Thoracic aorta (tissue), 2 donors: ENCODE measurements around the gene CACNA2D2. TPM values are rescaled to one million over a fixed set of nuclear protein-coding genes. Genes with fewer than 3 reads are reported as not detected.

Experiments used
- ATAC-seq: fragments of 150-250 bp; one replicate; pipeline ENCODE4 v1.8.0; 2017; ENCODE audit warnings: low read depth; ENCODE audit not compliant: insufficient number of reproducible peaks, low FRiP score
- DNase-seq: peaks from one replicate; pipeline ENCODE4 v3.0.0-alpha.2; 2020; ENCODE audit warnings: low spot score
- H3K27ac ChIP-seq, 2 donors: fragments of 200-600 bp; sonication (generic); 1 replicate in 1 of 2; 2 replicates in 1 of 2; pipeline ENCODE4 v1.5.1; 2016; ENCODE audit warnings: mild to moderate bottlenecking in 2 of 2, moderate library complexity in 2 of 2
- H3K27me3 ChIP-seq: fragments of 200-600 bp; sonication (generic); replicated peaks from 2 replicates; pipeline ENCODE4 v1.6.0; 2016; ENCODE audit warnings: mild to moderate bottlenecking; ENCODE audit not compliant: insufficient read depth
- H3K36me3 ChIP-seq: fragments of 200-600 bp; sonication (generic); one replicate; pipeline ENCODE4 v1.5.1; 2016
- H3K4me1 ChIP-seq, 2 donors: fragments of 200-600 bp; sonication (generic); 1 replicate in 1 of 2; 2 replicates in 1 of 2; pipeline versions ENCODE4 v1.5.1 to v1.6.0; 2016; ENCODE audit warnings: low read depth in 2 of 2, mild to moderate bottlenecking in 1 of 2; ENCODE audit not compliant: control insufficient read depth in 1 of 2
- H3K4me3 ChIP-seq: fragments of 200-600 bp; sonication (generic); 2 replicates; pipeline ENCODE4 v1.5.1; 2016; ENCODE audit warnings: mild to moderate bottlenecking
- H3K9me3 ChIP-seq: fragments of 200-600 bp; sonication (generic); 2 replicates; pipeline ENCODE4 v1.5.1; 2016
- total RNA-seq, 2 donors: library from RNA; depleted of rRNA; stranded (reverse); fragments of >200 nt; gene quantifications; one replicate each; pipeline versions ENCODE4 v1.1.0 to v1.2.3, GENCODE V29; 2016
- TF ChIP-seq, protein P1 (sequence below): fragments of 200-600 bp; sonication (generic); IDR thresholded peaks from one replicate; pipeline ENCODE4 v1.5.1; 2019; ENCODE audit warnings: antibody characterized with exemption

The CACNA2D2 gene
- total RNA-seq, 2 donors from 2014 or later: 2.3 to 4.2 TPM

DNA sequence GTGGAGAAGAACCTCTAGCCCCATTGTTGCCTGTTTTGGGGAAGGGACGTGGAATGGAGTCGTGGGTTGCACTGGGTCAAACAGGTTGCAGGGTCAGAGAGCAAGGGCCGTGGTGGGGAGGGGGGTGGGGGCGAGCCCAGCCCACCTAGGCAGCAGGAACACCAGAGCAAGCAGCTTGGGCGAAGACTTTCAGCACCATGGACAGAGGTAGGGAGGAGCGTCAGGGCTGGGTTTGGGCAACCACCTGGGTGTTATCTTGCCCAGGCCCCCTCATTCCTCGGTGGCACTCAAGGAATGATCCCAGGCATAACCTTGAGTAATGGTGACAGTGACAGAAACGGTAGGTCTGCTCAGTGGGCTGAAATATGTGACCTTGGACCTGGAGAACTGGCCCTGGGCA lies 98.2 kb downstream of the CACNA2D2 start:
- TF ChIP-seq, protein P1, sequence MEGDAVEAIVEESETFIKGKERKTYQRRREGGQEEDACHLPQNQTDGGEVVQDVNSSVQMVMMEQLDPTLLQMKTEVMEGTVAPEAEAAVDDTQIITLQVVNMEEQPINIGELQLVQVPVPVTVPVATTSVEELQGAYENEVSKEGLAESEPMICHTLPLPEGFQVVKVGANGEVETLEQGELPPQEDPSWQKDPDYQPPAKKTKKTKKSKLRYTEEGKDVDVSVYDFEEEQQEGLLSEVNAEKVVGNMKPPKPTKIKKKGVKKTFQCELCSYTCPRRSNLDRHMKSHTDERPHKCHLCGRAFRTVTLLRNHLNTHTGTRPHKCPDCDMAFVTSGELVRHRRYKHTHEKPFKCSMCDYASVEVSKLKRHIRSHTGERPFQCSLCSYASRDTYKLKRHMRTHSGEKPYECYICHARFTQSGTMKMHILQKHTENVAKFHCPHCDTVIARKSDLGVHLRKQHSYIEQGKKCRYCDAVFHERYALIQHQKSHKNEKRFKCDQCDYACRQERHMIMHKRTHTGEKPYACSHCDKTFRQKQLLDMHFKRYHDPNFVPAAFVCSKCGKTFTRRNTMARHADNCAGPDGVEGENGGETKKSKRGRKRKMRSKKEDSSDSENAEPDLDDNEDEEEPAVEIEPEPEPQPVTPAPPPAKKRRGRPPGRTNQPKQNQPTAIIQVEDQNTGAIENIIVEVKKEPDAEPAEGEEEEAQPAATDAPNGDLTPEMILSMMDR: no peak
- no peak overlapping the region for H3K4me3 ChIP-seq
- no peaks in the 10 kb centered on the region for H3K4me1 ChIP-seq
- H3K36me3 ChIP-seq: no peaks in the 10 kb centered on the region
- no peak overlapping the region for H3K27ac ChIP-seq
- no peaks in the 10 kb centered on the region for H3K9me3 ChIP-seq
- DNase-seq (no peak), ATAC-seq (no peak)
- H3K27me3 ChIP-seq: no peaks in the 10 kb centered on the region

DNA sequence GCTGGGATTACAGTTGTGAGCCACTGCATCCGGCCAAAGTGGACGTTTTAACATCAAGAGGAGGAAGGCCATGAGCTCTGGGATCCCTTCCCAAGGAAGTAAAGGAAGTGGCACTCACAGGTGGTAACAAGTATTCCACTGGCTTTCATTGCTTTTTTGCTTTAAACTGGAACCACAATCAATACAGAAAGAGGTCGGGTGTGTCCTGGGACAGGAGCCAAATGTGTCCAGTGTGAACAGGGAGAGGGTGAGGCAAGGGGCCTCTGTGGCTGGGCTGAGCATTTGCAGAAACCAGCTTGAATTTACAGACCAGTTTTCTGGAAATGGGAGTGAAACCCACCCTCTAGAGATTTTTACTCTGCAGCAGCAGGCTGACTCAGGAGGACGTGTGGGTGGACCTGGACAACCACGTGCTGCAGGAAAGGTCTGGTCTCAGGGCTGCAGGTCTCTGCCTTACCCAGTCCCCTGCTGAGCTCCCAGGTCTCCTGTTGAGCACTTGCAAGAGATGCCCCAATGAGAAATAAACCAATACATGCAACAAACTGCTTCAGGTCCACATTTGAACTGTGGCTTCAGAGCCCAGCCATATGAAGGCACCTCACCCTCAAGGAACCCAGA lies 101.3 kb downstream of the CACNA2D2 start:
- ATAC-seq: no peak
- H3K9me3 ChIP-seq: no peaks in the 10 kb centered on the region
- H3K27me3 ChIP-seq: no peaks in the 10 kb centered on the region
- no peak for DNase-seq
- TF ChIP-seq, protein P1: no peak
- H3K27ac ChIP-seq: no peak overlapping the region
- H3K36me3 ChIP-seq: no peaks in the 10 kb centered on the region
- no peak overlapping the region for H3K4me3 ChIP-seq
- H3K4me1 ChIP-seq: no peaks in the 10 kb centered on the region

DNA sequence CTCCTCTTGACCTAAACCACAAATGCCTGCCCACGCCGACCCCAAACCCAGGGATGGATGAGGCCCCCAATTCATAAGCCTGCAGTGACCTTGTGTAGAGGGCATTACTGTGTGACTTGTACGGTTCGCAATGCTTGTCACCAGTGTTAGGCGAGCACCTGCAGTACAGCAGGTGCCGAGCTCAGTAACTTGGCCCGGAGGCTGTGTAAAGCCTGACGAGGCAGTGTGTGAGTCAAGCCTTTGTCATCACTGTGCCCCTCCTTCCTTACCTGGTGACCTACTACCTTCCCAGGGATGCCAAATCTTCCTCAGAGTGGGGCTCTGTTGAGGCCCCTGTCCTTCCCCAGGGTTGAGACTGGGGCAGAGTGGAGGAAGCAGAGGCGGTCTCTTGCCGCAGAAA lies 106.9 kb downstream of the CACNA2D2 start:
- no peak overlapping the region for H3K27ac ChIP-seq
- H3K36me3 ChIP-seq: no peaks in the 10 kb centered on the region
- DNase-seq (no peak), ATAC-seq (no peak)
- no peaks in the 10 kb centered on the region for H3K27me3 ChIP-seq
- H3K4me3 ChIP-seq: no peak overlapping the region
- TF ChIP-seq, protein P1: no peak
- H3K9me3 ChIP-seq: no peaks in the 10 kb centered on the region
- peaks cover 0 to 15% of the 10 kb centered on the region in 2 donors for H3K4me1 ChIP-seq

DNA sequence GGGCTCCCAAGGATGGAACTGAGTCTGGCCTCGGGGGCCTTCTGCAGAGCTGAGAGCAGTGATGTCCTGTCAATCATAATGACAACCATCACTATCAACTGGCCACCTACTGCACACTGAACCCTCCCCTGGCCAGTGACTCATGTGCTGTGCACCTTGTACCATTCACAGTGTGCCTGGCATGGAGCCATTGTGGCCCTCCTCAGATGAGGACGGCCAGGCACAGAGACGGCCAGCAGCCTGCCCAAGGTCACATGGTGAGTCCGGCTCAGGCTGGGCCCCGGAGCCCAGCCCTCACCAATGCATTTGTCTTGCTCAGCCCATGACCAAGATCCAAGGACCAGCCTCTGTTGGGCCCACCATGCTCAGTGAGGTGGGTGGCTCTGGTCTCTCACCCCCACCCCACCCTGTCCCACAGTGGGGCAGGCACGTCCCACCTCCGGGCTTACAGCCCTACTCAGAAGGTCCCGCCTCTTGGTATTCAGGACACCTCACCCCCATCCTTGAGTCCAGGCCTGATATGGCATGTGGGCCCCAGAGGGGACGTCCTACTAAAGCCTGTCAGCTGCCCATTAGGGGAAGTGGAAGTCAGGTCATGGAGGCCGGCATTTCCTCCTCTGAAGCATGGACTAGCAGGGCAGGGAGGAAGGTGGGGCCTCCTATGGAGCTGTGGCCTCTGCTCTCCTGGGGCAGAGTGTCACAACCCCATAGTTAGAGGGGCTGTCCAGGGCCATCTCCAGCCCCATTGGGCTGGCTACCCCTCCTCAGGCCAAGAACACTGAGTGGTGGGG lies 108.2 kb downstream of the CACNA2D2 start:
- H3K9me3 ChIP-seq: no peaks in the 10 kb centered on the region
- no peak overlapping the region for H3K4me3 ChIP-seq
- no peaks in the 10 kb centered on the region for H3K27me3 ChIP-seq
- H3K27ac ChIP-seq: no peak overlapping the region
- TF ChIP-seq, protein P1: no peak
- peaks cover 10 to 27% of the 10 kb centered on the region in 2 donors for H3K4me1 ChIP-seq
- no peaks in the 10 kb centered on the region for H3K36me3 ChIP-seq
- no peak for DNase-seq
- no peak for ATAC-seq

DNA sequence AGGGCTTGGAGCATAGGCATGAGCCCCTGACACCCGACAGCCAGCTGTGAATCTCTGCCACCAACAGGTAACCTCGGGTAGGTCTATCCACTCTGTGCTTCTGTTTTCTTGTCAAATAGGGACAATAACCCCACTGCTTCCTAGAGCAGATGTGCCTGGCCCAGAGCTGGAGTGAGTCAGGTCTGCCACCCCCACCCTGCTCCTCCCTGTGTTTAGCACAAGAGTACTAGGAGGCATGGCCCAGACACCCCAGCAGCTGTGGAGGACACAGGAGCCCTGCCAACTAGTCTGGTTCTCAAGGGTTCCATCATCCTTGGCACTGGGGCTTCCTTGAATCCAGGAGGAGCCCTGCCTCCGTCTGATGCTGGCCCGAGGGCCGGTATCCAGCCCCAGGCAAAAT lies 110.4 kb downstream of the CACNA2D2 start:
- Histone ChIP-seq H3K9me3 (no peaks in the 10 kb centered on the region), H3K4me1 (peaks cover 10 to 34% of the 10 kb centered on the region in 2 donors), H3K27ac (peak overlapping the region in 1 of 2 donors; percentile 11), H3K36me3 (no peaks in the 10 kb centered on the region), H3K4me3 (no peak overlapping the region), H3K27me3 (no peaks in the 10 kb centered on the region)
- DNase-seq: no peak
- no peak for ATAC-seq
- TF ChIP-seq, protein P1: no peak
